OCI-LY3 (cell line): ENCODE measurements around the gene ZFAND3.

ENCODE experiments used
- CTCF ChIP-seq: fragments of 200-600, 300-600 bp; sonication (generic); IDR thresholded peaks from 2 replicates; pipeline ENCODE4 v1.5.1; 2014; ENCODE audit warnings: antibody characterized with exemption, low read length, low read depth
- EZH2phosphoT487 ChIP-seq: fragments of 200-600 bp; shearing (Covaris generic); IDR thresholded peaks from 2 replicates; pipeline ENCODE4 v1.6.1; 2018; ENCODE audit warnings: antibody characterized with exemption, mixed run types, low read depth

DNA sequence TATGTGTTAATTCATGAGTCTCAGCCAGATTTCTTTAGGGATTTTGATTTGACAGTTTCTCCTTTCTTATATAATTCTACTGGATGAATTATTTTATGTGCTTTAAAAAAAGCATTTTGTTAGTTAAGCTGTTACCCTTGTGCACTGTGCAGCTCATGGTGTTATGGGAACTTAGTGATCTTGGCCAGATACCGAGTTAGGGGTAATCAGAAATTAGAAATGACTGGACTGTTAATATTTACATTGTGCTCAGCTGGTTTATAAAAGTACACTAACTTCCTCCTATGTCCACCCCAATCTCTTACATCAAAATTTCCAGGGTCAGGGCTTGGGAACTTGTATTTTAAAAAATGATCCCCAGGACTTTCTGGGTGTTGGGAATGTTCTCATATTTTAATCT lies 260.0 kb downstream of the ZFAND3 start:
- TF ChIP-seq CTCF, result no peak
- no peak for TF ChIP-seq EZH2phosphoT487
